GM20431 (cell line): ENCODE results near the gene CTSZ.
"Not testable (repeated sequence)": the region's sequence is repeated elsewhere in the genome, so short reads cannot be mapped to it uniquely, and the experiment has no call there.

Experiments
- in situ Hi-C: fragments of 300-500 bp; cut with MseI, MboI; formaldehyde crosslinking; loops from one replicate; pipeline ENCODE4 v1.15.0; 2020; ENCODE audit warnings: low sequenced_read_pairs; ENCODE audit not compliant: unreplicated experiment

CTSZ gene

DNA sequence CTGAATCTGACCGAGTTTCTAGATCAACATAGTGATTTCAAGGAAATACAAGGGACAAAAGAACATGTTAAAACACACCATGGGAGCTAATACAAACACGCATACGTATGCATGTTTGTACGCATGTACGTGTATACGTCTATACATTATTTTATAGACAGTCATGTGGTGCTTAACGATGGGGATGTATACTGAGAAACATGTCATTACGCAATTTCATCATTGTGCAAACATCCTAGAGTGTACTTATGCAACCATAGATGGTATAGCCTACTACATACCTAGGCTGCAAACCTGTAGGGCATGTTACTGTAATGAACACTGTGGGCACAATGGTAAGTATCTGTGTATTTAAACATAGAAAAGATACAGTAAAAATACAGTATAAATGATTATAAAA lies 51.0 kb downstream of the CTSZ start:
- in situ Hi-C loops, result no loop called here

DNA sequence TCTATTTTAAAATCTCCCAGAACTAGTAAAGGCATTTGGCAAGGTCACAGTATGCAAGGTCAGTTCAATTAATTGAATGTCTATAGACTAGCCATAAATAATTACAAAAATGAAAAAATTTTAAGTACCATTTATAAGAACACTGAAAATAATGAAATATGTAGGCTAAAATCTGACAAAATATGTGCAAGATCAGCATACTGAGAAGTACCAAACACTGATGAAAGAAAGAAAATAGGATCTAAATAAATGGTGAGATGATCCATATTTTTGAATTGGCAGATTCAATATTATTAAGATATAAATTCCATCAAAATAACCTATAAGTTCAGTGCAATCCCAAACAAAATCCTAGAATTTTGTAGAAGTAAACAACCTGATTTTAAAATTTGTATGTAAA lies 54.0 kb downstream of the CTSZ start:
- in situ Hi-C loops, result no loop called here

DNA sequence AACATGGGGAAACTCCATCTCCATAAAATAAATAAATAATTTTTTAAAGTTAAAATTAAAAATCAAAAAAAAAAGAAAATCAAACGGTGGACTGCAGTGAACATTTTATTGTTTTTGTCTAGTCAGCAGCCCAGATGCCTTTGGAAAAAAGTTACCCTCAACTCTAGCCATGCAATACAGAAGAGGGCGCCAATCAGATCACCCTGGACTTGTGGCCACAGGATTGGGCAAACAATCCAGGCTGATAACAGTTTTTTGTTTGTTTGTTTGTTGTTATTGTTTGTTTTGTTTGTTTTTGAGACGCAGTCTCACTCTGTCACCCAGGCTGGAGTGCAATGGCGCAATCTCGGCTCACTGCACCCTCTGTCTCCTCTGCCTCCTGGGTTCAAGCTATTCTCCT lies 56.5 kb downstream of the CTSZ start:
- in situ Hi-C loops, result no loop called here

GRCh38 chr20:58947797-58948388 lies 59.2 kb downstream of the CTSZ start:
- in situ Hi-C loops, result not testable (repeated sequence)

GRCh38 chr20:58945965-58946631 lies 61.0 kb downstream of the CTSZ start:
- in situ Hi-C loops, result no loop called here
